OCI-LY7 (cell line): ENCODE data around the gene CHST9. TPM values are rescaled to one million over a fixed set of nuclear protein-coding genes. Genes with fewer than 3 reads are reported as not detected.
"Not testable (repeated sequence)": the region's sequence is repeated elsewhere in the genome, so short reads cannot be mapped to it uniquely, and the experiment has no call there.

Experiments used
- BruUV-seq: library from RNA; stranded (reverse); fragments of 400-500 nt; replicated peaks from 2 replicates; lab custom pipeline; 2021; lab: Mats Ljungman, UMichigan
- CTCF ChIA-PET: fragments of 300-600 bp; sonication (Branson Sonifier 250); formaldehyde crosslinking; loops from one replicate; lab custom pipeline; 2022; ENCODE audit warnings: antibody characterized with exemption; ENCODE audit not compliant: unreplicated experiment; lab: Charles Lee
- POLR2A ChIA-PET: fragments of 300-600 bp; sonication (Branson Sonifier 250); formaldehyde crosslinking; loops from one replicate; lab custom pipeline; 2022; ENCODE audit warnings: antibody characterized with exemption; lab: Charles Lee
- DNase-seq: peaks from one replicate; pipeline ENCODE4 v3.0.0-alpha.2; 2015; ENCODE audit warnings: low spot score
- H2AFZ ChIP-seq: fragments of 200-600 bp; sonication (generic), shearing (Covaris generic); 2 replicates; pipeline ENCODE4 v1.6.1; 2014; ENCODE audit warnings: mild to moderate bottlenecking, antibody characterized with exemption, low read length, moderate library complexity
- H3K27ac ChIP-seq: fragments of 200-600 bp; sonication (generic); 2 replicates; pipeline ENCODE4 v1.5.1; 2014; ENCODE audit warnings: mixed run types, low read depth, mild to moderate bottlenecking, moderate library complexity, low read length, inconsistent platforms; ENCODE audit not compliant: poor library complexity, severe bottlenecking
- H3K36me3 ChIP-seq: fragments of 200-600 bp; sonication (generic); 2 replicates; pipeline ENCODE4 v1.6.1; 2014; ENCODE audit warnings: mild to moderate bottlenecking, antibody characterized with exemption, low read length, moderate library complexity, mixed read lengths; ENCODE audit not compliant: insufficient read depth
- H3K4me1 ChIP-seq: fragments of 200-600 bp; sonication (generic); 2 replicates; pipeline ENCODE4 v1.5.1; 2014; ENCODE audit warnings: mild to moderate bottlenecking, low read length; ENCODE audit not compliant: insufficient read depth, poor library complexity, severe bottlenecking
- H3K4me2 ChIP-seq: fragments of 200-600 bp; sonication (generic); 2 replicates; pipeline ENCODE4 v1.6.1; 2014; ENCODE audit warnings: mild to moderate bottlenecking, low read length
- H3K4me3 ChIP-seq: fragments of 200-600 bp; sonication (generic); 2 replicates; pipeline ENCODE4 v1.5.1; 2014; ENCODE audit warnings: mild to moderate bottlenecking, low read depth, low read length; ENCODE audit not compliant: poor library complexity, severe bottlenecking
- H3K79me2 ChIP-seq: fragments of 200-600 bp; sonication (generic); 2 replicates; pipeline ENCODE4 v1.6.1; 2016; ENCODE audit warnings: low read depth, mild to moderate bottlenecking, low read length, moderate library complexity, mixed read lengths; ENCODE audit not compliant: insufficient read depth
- H3K9me2 ChIP-seq: fragments of 200-600 bp; sonication (generic); 2 replicates; pipeline ENCODE4 v1.6.1; 2016; ENCODE audit warnings: mild to moderate bottlenecking, low read length, mixed read lengths; ENCODE audit not compliant: insufficient read depth
- H3K9me3 ChIP-seq: fragments of 200-600 bp; sonication (generic); 2 replicates; pipeline ENCODE4 v1.6.1; 2014; ENCODE audit warnings: mild to moderate bottlenecking, mixed run types, low read length, mixed read lengths
- H4K20me1 ChIP-seq: fragments of 200-600 bp; sonication (generic); 2 replicates; pipeline ENCODE4 v1.6.1; 2014; ENCODE audit warnings: mild to moderate bottlenecking, antibody characterized with exemption, low read length, moderate library complexity, mixed read lengths; ENCODE audit not compliant: insufficient read depth
- CTCF ChIP-seq: fragments of 200-600 bp; sonication (generic); conservative IDR thresholded peaks from 2 replicates; pipeline ENCODE4 v1.5.1; 2014; ENCODE audit warnings: mild to moderate bottlenecking, antibody characterized with exemption, low read length, moderate library complexity, mixed read lengths
- EZH2phosphoT487 ChIP-seq: fragments of 200-600 bp; sonication (generic); IDR thresholded peaks from 2 replicates; pipeline ENCODE4 v1.6.1; 2018; ENCODE audit warnings: low read depth, borderline replicate concordance, mild to moderate bottlenecking, mixed run types, antibody characterized with exemption, low read length, moderate library complexity, mixed read lengths
- intact Hi-C: fragments of 100-400 bp; cut with micrococcal nuclease; formaldehyde crosslinking; loops from one replicate; pipeline ENCODE4 v1.10.0; 2022; ENCODE audit not compliant: unreplicated experiment
- total RNA-seq, 2 experiments: library from RNA; depleted of rRNA in 1 of 2; stranded (reverse); fragments of >200 nt in 1 of 2; shearing (Covaris generic) in 1 of 2; gene quantifications; 2 replicates each; pipeline ENCODE4 v1.2.3, GENCODE V29; 2014 to 2022

CHST9 gene
- total RNA-seq, 2 experiments from 2014 or later = not detected

GRCh38 chr18:26976206-26976605 lies 208.9 kb downstream of the CHST9 start:
- TF ChIP-seq CTCF = no peak
- no peak for TF ChIP-seq EZH2phosphoT487
- ChIA-PET CTCF (no interaction called here), POLR2A (interaction anchor here (1.5 kb wide), 1 partner anchor 23 kb away, joined by 3 read pairs; no protein-coding TSS in a partner anchor)
- H3K4me2 ChIP-seq = 0 out of 2 replicates have a peak overlapping the region, but pooled peaks have one; percentile 66
- no peaks in the 10 kb centered on the region for H4K20me1 ChIP-seq
- DNase-seq = no peak
- H3K27ac ChIP-seq = no peak overlapping the region
- BruUV-seq = no TSS peak
- peaks cover 37% of the 10 kb centered on the region for H3K4me1 ChIP-seq
- H3K4me3 ChIP-seq = no peak overlapping the region
- no peaks in the 10 kb centered on the region for H3K9me3 ChIP-seq
- H2AFZ ChIP-seq = peak overlapping the region; percentile 88
- H3K9me2 ChIP-seq = no peaks in the 10 kb centered on the region
- intact Hi-C loops = loop anchor here (10.0 kb wide), 1 partner anchor 431 kb away; the partner anchor contains the start of gene KCTD1
- no peaks in the 10 kb centered on the region for H3K36me3 ChIP-seq
- H3K79me2 ChIP-seq = no peaks in the 10 kb centered on the region

GRCh38 chr18:26972549-26972948 lies 212.6 kb downstream of the CHST9 start:
- H3K27ac ChIP-seq, H3K9me2 ChIP-seq, H3K79me2 ChIP-seq, H3K9me3 ChIP-seq, H4K20me1 ChIP-seq, CTCF ChIA-PET, H2AFZ ChIP-seq, H3K4me2 ChIP-seq, H3K36me3 ChIP-seq, BruUV-seq, H3K4me3 ChIP-seq, POLR2A ChIA-PET, DNase-seq: not testable (repeated sequence)
- peaks cover 15% of the 10 kb centered on the region for H3K4me1 ChIP-seq
- intact Hi-C loops = loop anchor here (10.0 kb wide), 1 partner anchor 428 kb away; the partner anchor contains the start of gene KCTD1

- Histone ChIP-seq H3K27ac (no peak overlapping the region), H3K4me3 (no peak overlapping the region), H3K9me3 (no peaks in the 10 kb centered on the region), H3K9me2 (no peaks in the 10 kb centered on the region), H3K36me3 (no peaks in the 10 kb centered on the region), H3K4me2 (no peak overlapping the region), H3K79me2 (no peaks in the 10 kb centered on the region), H2AFZ (no peak overlapping the region), H4K20me1 (no peaks in the 10 kb centered on the region), H3K4me1 (peaks cover 4% of the 10 kb centered on the region)
- intact Hi-C loops = loop anchor here (10.0 kb wide), 1 partner anchor 427 kb away; the partner anchor contains the start of gene KCTD1
- DNase-seq = no peak
- TF ChIP-seq EZH2phosphoT487 = no peak
- TF ChIP-seq CTCF = no peak
- ChIA-PET CTCF (no interaction called here), POLR2A (interaction anchor here (0.6 to 0.8 kb wide), 2 partner anchors 31 to 117 kb away, joined by 3 read pairs; no protein-coding TSS in a partner anchor)
- no TSS peak for BruUV-seq
Observed at GRCh38 chr18:26971409-26971808, 213.7 kb downstream of the CHST9 start.
